GDM1 (cell line): ENCODE measurements around the gene ANKRD28.

Experiments used
- DNase-seq: peaks from one replicate; lab custom pipeline; 2025; lab: John Stamatoyannopoulos, UW

The ANKRD28 gene

GRCh38 chr3:15722877-15723623, 74.7 kb downstream of the ANKRD28 start:
- DNase-seq, result no peak

- no peak for DNase-seq
Measured at GRCh38 chr3:15716178-15716577, 81.6 kb downstream of the ANKRD28 start.

GRCh38 chr3:15714448-15714847, 83.3 kb downstream of the ANKRD28 start:
- no peak for DNase-seq

GRCh38 chr3:15713364-15713763, 84.4 kb downstream of the ANKRD28 start:
- DNase-seq, result no peak

GRCh38 chr3:15711281-15711680, 86.5 kb downstream of the ANKRD28 start:
- no peak for DNase-seq

GRCh38 chr3:15708882-15709677, 88.7 kb downstream of the ANKRD28 start:
- no peak for DNase-seq

GRCh38 chr3:15707779-15708178, 90.0 kb downstream of the ANKRD28 start:
- DNase-seq, result no peak

- no peak for DNase-seq
Measured at GRCh38 chr3:15703346-15703745, 94.4 kb downstream of the ANKRD28 start.

- DNase-seq, result no peak
Measured at GRCh38 chr3:15694628-15695027, 103.2 kb downstream of the ANKRD28 start.

- no peak for DNase-seq
Measured at GRCh38 chr3:15693355-15693754, 104.4 kb downstream of the ANKRD28 start.

GRCh38 chr3:15690748-15691147, 107.0 kb downstream of the ANKRD28 start:
- no peak for DNase-seq

- no peak for DNase-seq
Measured at GRCh38 chr3:15690230-15690629, 107.5 kb downstream of the ANKRD28 start.

- DNase-seq, result no peak
Measured at GRCh38 chr3:15685927-15686326, 111.9 kb downstream of the ANKRD28 start.

GRCh38 chr3:15683253-15683652, 114.5 kb downstream of the ANKRD28 start:
- no peak for DNase-seq

GRCh38 chr3:15682561-15683185, 115.1 kb downstream of the ANKRD28 start:
- DNase-seq, result no peak

GRCh38 chr3:15681668-15682067, 116.1 kb downstream of the ANKRD28 start:
- no peak for DNase-seq

GRCh38 chr3:15679306-15679705, 118.5 kb downstream of the ANKRD28 start:
- no peak for DNase-seq

- DNase-seq, result no peak
Measured at GRCh38 chr3:15676259-15676658, 121.5 kb downstream of the ANKRD28 start.

- no peak for DNase-seq
Measured at GRCh38 chr3:15673536-15673935, 124.2 kb downstream of the ANKRD28 start.

- DNase-seq, result no peak
Measured at GRCh38 chr3:15667484-15667883, 130.3 kb downstream of the ANKRD28 start.

- DNase-seq, result no peak
Measured at GRCh38 chr3:15666277-15666676, 131.5 kb downstream of the ANKRD28 start.

GRCh38 chr3:15665510-15666150, 132.1 kb downstream of the ANKRD28 start:
- no peak for DNase-seq
